ENCODE data around the gene TLCD4.
"Not testable (repeated sequence)": the region's sequence is repeated elsewhere in the genome, so short reads cannot be mapped to it uniquely, and the experiment has no call there.

Gene TLCD4, protein sequence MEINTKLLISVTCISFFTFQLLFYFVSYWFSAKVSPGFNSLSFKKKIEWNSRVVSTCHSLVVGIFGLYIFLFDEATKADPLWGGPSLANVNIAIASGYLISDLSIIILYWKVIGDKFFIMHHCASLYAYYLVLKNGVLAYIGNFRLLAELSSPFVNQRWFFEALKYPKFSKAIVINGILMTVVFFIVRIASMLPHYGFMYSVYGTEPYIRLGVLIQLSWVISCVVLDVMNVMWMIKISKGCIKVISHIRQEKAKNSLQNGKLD

DNA sequence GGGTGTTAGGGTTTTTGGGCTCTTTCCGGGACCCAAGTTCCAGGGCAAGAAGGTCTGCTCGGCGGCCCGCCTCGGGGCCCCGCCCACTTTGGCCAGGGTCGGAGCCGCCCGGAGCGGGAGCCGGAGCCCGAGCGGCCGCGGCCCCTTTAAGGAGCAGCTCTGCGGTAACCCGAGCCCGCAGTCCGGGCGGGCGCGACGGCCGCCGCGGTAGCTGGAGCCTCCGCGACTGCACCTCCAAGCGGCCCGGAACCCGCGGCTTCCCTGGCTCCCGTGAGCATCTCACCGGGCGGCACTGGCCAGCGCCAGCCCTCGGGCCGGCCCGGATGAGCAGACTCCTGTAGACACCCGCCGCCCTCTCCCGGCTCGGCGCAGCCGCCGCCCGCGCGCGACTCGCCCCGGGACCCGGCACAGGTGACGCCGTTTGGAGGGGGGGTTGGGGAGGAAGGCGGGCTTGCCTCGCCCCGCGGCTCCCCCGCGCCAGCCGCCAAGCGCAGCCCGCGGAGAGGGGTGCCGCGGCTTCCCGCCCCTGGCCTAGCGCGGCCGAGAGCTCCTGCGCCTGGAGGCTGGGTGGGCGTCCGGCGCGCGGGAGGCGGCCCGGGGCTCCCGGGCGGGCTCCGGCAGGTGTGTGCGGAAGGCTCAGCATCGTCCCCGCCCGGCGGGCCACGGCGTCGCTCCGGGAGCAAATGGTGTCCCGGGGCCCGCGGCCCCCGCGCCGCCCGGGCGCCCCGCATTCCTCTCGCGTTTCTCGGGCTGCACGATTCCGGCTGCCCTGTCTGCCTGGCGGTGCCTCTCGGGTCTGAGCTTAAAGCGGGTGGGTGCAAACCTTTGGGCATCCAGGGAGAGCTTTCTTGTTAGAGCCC lies at the start of gene TLCD4:
TLCD4 (plus strand) TSS at position 149 of the 860 bp plus-strand sequence. CDS start 26,547 bp downstream, outside the sequence.
- peak; percentile 10 for DNase-seq

DNA sequence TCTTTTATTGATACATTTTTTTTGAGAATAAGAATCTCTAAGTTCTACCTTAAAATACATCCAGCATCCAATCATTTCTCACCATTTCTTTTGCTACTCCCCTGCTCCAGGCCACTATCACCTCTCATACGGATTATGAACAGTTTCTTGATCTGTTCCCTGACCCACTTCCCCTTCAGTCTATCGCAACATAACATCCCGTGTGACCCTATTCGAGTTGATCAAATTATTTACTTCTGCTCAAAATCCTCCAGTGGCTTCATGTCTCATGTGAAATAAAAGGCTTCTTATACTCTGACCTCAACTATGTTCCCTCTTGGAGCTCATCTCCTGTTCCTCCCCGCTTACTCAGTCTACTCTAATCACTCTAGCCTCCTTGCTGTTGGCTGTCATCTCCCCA lies 49.6 kb upstream of the TLCD4 start:
- DNase-seq: no peak

DNA sequence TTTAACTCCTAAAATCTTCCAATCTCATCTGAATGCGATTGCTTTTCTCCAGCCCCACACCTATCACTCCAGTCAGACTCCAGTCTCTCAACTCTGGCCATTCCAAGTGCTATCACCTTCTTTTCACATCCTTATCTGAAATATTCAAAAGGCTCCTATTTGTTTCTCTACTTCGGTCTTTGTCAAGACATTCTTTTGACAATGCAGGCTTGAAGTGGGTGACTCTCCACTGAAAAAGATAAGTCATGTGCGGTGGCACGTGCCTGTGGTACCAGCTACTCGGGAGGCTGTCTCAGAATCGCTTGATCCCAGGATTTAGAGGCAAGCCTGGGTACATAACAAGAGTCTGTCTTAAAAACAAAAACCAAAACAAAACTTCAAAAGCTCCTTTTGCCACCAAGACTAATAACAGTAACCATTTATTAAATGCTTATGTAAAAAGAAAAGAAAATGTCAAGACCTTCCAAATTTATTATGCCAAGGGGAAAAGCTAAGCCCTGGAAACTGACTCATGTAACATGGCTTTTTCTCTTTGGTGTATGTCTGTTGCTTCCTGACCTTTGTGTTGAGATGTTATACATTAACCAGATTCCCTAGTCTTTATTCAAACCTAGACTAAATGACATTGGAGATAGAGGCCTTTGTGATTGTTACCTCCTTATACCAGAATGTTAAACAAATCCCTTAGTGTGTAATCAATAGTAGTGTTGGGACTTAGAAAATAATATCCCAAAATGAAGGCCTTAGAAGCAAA lies 48.0 kb upstream of the TLCD4 start:
- no peak for DNase-seq

DNA sequence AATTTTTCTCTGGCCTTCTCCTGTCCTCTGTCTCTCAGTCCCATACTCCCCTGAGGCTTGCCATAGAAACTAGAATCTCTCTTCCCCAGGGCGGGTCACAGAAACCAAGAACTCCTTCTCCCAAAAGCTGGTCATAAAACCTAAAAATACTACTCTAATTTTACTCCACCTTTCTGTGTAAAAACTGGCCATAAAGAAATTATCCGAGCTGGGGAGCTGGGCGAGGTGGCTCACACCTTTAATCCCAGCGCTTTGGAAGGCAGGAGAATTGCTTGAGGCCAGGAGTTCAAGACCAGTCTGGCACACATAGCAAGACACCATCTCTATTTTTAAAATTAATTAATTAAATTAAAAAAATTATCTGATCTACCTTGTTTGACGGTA lies 47.5 kb upstream of the TLCD4 start:
- DNase-seq: no peak

DNA sequence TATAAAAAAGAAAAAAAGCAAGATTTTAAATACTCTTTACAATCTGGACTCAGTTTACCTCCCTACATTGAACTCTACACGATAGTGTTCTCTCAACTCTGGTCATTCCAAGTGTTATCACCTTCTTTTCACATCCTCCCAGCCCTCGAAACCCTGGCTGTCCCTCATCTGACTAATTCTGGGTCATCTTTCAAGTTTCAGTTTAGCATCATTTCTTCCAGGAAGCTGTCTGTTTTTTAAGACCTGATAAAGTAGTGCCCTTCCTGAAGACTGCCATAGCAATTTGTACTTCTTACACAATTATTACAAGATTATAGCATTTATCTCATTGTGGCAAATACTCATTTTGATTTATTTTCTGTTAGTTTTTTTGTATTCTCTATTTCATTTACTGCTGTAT lies 45.6 kb upstream of the TLCD4 start:
- DNase-seq: peak; percentile 47

DNA sequence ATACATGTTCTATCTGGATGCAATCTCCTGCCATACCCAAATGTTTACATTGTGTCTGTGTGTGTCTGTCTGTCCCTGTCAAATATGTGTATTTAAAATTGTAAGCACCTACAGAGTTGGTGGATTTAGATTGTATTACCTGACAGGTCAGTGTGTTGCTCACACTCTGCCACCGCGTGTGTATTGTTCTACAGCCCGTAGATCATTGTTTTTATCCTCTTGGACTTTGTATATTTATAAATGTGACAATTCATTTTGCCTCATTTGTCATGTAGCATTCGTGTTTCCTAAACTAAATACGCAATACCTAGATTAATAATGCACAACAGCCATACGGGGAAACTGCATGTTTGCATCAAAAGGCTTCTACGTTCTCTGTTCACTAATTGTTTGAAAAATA lies 45.0 kb upstream of the TLCD4 start:
- DNase-seq: no peak

DNA sequence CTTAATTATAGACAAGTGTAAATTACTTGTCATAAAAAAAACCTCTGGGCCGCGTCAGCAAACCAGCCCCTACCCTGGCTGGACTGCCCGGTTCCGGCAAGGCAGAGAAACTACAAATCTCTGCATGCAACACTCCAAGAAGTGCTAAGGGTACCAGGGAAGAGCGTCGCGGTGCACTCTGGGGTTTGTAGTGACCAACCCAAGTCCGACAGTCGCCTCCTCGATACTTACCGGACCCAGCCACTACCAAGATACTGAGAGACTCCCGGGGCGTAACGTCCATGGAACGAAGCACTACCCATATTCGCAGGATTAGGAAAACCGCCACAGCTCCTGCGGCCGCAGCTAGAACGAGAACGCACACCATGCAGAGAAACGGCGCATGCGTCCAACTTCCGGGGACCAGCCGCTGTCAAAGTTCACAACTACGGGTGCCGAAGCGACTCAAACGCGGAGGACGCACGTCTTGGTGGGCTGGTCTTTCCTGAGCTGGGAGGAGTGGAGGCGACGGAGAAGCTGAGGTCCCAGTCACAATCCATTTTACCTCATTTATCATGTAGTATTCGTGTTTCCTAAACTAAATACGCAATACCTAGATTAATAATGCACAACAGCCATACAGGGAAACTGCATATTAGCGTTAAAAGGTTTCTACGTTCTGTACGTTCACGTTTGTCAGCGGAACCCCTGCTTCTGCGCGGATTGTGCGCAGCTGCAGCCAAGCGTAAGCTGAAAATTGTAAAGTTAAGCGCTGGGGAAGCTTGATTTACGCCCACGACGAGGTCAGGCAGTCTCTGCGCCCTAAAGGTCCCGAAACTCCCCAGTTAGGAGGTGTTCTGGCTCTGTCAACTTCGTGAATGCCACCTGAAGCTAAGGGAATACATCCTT lies 44.4 kb upstream of the TLCD4 start, which contains the start of gene ALG14:
ALG14 (minus strand) TSS at position 420 of the 888 bp plus-strand sequence; CDS start at position 367, 53 bp downstream.
- DNase-seq: peak; percentile 92

DNA sequence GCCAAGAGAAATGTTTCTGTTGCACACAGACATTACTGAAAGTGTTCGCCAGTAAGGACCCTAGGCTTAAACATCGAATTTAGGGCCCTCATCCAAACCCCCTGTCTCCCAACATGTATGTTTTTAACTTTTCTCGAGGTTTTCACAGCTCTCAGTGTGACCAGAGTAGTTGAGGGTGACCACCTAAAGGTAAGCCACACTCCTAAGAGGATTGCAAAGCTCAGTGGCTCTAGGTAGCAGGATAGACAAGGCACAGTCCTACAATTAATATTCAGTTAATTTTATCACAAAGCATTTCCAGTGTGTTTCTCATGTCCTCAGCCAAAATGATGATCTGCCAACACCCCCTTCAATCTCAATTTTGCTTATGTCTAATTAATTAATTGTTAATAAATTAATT lies 43.7 kb upstream of the TLCD4 start:
- DNase-seq: no peak

DNA sequence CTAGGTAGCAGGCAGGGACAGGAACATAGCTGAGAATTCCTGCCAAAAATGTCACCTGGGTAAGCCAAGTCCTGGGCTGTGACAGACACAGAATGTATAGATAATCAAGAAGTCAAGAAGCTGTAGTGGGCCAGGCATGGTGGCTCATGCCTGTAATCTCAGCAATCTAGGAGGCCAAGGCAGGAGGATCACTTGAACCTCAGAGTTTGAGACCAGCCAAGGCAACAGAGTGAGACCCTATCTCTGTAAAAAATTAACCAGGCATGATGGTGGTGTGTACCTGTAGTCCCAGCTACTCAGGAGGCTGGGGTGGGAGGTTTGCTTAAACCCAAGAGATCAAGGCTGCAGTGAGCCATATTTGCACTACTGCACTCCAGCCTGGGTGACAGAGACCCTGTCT lies 41.1 kb upstream of the TLCD4 start:
- no peak for DNase-seq

DNA sequence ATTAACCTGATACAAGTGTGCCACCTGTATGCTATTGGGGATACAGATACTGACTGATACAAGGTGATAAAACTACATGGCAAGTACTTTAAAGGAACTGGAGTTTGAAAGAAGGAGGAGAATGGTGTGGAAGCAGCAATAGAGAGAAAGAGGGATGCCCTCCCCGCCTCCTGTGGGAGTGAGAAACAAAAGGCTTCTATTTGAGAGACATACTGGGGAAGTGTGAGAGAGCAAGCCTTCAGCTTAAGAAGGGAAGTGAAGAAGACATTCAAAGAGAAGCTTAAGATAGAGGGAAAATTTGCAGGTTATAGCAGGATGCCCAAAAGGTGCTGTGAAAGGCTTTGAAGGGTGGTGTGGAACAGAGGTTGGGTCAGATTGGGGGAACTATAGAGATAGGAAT lies 36.7 kb upstream of the TLCD4 start:
- no peak for DNase-seq

DNA sequence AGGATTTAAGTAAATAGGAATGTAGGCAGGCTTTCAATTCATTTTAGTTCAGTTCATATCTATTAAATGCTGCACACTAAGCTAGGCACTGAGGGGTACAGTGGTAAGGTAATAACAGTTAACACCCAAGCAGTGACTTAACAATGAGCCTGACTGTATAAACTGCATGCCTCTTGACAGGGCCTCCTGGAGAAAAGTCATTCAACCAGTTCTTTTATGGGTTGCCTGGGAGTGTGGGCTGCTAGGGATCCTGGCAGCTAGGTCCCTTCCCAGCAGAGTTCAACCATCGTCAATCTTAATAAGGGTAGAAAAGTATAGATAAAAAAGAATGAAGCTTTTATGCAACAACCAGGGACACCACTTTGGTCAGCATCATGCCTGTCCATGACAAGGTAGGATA lies 36.3 kb upstream of the TLCD4 start:
- no peak for DNase-seq

DNA sequence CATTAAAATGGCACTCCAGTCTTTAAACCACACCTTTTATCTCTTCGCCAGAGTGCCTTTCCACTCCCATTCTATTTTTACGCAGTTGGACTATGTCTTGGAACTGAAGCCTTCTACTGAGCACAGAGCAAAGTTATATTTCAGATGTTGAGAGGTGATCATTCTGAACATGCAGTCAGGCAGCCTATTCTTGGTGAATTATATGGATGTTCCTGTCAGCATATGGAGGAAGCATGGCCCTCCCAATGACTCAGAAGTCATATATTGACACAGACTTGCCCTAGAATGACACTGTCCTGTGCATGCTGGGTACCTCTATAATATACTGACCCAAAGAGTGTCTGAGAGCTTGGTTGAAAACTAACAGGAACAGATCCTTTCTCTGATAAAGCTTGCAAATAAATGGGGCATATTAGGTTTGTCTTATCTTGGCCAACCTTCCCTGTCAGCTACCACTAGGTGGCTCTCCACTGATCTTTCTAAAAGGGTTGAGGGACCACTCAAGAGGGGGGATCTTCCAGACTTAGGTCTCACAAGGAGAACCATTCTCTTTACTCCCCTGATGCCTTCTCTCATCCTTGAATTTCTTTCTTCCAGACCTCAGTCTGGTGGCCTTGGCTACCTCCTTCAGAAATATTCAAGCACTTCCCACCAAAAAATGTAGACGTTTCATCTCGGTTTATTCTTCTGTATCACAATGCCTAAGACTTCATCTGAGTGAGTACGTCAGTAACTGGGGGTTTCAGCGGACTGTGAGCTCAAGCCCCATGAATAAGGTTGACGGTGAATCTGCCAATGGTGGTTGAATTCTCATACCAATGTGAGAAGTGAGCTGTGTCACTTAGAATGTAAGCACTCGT lies 32.6 kb upstream of the TLCD4 start:
- DNase-seq: peak; percentile 36

DNA sequence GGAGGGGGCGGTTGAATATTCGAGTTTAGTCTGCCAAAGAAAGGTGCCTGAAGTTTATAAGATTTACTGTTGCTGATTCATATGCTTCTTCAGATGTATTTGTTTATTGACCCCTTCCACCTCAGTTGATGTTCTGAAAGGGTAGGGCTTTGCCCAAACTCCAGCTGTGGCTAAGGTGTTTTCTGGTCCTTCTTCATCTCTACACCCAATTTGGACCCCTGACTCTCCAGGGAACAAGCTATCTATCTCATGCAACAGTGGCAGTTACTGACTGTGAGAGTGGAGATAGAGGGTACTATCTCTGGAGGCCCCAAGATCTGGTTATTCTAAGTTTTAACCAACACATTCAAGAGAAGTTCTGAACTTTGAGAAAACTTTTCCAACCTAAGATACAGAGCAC lies 31.8 kb upstream of the TLCD4 start:
- DNase-seq: no peak

DNA sequence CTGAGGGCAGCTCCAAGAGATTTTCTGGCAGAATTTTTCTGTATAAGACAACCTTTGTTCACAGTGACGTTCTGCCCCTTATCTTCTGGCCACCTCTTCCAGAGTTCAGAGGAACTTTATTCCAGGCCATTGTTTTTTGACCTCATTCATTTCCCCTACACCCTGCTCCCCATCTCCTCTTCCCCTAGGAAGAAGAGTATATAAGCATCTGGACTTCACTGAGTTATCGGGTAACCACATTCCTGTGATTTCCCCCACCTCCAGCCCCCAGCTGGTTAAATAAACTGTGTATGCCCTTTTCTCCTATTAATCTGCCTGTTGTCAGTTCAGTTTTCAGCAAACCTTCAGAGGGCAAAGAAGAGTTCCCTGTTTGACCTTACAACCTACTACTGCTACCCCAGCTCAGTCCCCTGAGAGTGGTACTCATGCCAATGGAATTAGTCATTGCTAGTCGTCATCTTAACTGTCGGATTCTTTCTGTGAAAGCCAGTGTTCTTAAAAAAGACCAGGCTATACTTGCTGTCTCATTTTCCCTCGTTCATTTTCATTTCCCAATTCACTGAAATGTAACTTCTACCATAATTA lies 30.1 kb upstream of the TLCD4 start:
- DNase-seq: no peak

DNA sequence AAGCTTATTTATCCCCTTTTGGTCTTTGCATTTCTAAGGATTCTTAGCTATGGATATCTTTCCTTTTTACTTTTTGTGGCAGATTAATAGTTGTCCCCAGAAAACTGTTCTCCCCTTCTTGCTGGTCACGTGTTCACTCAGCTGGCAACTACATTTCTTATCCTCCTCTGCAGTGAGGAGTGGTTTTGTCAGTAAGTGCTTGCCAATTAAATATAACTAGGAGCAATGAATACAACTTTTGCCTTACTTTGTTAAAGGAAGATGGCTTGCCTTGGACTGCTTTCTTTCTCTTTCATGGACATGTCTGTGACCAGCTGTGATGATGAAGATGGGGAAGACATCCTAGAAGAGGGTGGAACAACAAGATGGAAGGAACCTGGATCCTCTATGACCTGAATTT lies 28.9 kb upstream of the TLCD4 start:
- DNase-seq: no peak

DNA sequence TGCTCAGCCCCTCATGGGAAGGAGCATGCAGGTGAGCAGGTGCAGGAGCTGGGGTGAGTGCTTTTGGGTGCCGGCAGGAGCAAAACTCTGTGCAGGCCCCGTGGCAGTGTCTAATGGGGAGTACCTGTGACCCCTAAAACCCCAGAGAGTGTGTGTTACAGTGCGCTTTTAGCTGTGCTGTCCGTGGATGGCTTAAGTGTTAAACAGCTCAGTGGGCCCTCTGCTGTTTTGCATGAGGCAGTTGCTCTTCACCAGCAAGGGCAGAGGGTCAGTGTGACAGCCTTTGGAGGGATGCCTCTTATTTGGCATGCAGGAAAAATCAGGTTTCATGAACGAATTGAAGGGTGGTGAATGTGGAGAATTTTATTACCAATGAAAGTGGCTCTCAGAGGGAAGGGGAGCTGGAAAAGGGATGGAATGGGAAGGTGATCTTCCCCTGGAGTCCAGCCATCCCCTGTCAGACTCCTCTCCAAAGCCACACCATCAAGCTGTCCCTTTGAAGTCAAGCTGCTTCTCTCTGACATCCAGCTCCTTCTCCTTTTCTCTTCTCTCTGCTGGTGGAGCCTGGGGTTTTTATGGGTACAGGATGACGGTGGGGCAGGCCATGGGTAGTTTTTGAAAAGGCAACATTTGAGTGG lies 27.4 kb upstream of the TLCD4 start:
- DNase-seq: no peak

DNA sequence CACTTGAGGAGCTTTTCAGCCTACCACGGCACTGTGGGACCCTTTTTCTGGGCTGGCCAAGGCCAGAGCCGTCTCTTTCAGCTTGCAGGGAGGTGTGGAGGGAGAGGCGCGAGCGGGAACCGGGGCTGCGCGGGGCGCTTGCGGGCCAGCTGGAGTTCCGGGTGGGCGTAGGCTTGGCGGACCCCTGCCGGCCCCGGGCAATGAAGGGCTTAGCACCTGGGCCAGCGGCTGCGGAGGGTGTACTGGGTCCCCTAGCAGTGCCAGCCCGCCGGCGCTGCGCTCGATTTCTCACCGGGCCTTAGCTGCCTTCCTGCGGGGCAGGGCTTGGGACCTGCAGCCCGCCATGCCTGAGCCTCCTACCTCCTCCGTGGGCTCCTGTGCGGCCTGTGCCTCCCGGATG lies 25.9 kb upstream of the TLCD4 start:
- DNase-seq: not testable (repeated sequence)

DNA sequence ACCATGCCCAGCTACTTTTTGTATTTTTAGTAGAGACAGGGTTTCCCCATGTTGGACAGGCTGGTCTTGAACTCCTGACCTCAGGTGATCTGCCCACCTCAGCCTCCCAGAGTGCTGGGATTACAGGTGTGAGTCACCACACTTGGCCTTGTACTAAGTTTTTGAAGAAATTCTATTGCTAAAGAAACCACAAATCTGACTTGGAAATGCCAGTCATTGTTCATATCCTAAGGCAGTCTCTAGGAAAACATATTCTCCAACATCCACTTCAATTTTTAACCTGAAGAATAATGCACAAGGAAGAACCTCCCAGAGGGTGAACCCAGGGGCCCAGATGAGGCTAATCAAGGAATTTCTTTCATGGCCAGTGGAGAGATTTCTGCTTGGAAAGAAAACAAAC lies 24.3 kb upstream of the TLCD4 start:
- not testable (repeated sequence) for DNase-seq

DNA sequence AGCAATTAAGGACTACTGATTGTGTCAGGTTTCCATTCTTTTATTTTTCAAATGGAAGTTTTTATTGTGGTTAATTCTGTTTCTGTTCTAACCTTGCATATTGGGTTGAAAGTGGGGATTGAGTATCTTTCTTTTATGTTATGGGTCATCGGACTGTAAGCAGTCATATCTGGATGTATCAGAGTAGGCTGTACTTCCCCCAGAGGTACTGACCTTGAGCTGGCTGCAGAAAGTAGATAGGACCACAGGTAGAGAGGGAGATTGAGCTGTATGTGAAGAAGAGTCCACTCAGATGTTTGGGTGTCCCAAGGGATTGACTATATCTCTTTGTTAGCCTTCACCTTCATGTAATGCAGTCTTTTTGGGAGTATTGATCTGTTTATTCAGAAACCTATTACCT lies 23.9 kb upstream of the TLCD4 start:
- DNase-seq: no peak

DNA sequence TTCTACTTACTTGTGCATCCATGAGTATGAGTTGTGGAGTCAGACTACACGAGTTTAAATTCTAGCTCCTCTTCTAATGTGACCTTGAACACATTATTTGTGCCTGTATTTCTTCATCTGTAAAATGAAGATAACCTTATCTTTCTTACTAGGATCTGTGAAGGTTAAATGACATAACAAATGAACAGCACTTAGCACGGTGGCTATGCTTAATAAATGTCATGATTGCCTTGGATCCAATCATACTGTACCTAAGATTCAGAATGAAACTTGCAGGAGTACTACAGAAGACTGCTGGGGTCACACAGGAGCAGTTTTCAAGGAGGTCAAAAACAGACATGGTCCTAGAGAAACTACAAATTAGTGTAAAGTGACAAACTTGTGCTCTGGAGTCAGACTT lies 22.2 kb upstream of the TLCD4 start:
- no peak for DNase-seq

DNA sequence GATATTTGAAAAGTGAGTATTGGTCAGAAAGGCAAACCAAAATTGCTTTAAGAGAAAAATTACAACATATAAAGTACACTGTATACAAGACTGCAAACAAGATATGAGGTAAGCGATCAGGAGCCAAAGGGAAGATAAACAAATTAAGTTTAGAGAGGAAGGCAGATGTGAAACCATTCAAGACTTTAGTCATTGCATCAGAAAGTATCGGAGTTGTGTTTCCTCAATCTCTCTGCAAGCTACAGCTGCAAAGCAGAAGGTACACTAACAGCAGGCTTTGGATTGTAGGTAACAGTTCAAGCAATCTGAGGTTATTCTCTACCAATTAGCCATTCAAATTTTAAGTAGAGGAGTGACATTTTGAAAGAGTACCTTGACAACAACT lies 21.3 kb upstream of the TLCD4 start:
- DNase-seq: no peak
